Measurements from ENCODE around the gene SERTAD1.

The SERTAD1 gene

DNA sequence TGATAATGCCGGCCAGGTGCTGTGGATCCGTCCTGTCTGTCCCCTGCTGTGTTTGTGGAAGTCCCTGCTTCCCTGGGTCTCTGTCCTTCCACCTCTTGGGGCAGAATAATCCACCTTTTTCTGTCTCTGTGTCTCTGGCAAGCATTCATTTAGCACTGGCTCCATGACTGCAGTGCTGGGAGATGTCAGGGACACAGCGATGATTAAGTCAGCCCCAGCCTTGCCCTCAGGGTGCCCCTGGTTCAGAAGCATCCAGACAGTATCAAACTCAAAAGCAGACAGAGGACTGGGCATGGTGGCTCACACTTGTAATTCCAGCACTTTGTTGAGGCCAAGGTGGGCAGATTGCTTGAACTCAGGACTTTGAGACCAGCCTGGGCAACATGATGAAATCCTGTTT is 37.3 kb downstream of the SERTAD1 start:
- no peak for TF ChIP-seq FOXP2 (optimal IDR thresholded peaks at IDR 0.05; ENCODE audit: borderline replicate concordance, extremely low read depth, extremely low read length, insufficient read depth)

DNA sequence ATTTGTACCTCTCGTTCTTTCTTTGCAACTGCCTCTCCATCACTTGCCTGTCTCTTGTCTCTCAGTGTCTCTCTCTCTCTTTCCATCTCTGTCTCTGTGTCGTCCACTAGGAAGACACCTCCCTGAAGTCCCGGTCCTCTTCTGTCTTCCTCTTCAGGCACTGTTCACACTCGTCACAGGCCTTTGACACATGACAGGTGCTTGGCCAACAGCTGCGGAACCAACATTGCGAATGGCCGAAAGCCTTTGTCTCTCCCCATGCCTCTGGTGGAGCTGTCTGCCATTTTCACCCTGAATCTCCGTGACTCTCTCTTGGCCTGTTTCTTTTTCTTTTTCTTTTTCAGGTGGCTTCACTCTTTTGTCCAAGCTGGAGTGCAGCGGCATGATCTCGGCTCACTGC is 38.6 kb downstream of the SERTAD1 start:
- no peak for TF ChIP-seq POLR2AphosphoS5 (IDR thresholded peaks at IDR 0.05; ENCODE audit: low read depth, low read length)
- no peak for TF ChIP-seq SIN3A (IDR thresholded peaks at IDR 0.05; ENCODE audit: borderline replicate concordance, insufficient read depth, low read length)
- TF ChIP-seq, protein P1, sequence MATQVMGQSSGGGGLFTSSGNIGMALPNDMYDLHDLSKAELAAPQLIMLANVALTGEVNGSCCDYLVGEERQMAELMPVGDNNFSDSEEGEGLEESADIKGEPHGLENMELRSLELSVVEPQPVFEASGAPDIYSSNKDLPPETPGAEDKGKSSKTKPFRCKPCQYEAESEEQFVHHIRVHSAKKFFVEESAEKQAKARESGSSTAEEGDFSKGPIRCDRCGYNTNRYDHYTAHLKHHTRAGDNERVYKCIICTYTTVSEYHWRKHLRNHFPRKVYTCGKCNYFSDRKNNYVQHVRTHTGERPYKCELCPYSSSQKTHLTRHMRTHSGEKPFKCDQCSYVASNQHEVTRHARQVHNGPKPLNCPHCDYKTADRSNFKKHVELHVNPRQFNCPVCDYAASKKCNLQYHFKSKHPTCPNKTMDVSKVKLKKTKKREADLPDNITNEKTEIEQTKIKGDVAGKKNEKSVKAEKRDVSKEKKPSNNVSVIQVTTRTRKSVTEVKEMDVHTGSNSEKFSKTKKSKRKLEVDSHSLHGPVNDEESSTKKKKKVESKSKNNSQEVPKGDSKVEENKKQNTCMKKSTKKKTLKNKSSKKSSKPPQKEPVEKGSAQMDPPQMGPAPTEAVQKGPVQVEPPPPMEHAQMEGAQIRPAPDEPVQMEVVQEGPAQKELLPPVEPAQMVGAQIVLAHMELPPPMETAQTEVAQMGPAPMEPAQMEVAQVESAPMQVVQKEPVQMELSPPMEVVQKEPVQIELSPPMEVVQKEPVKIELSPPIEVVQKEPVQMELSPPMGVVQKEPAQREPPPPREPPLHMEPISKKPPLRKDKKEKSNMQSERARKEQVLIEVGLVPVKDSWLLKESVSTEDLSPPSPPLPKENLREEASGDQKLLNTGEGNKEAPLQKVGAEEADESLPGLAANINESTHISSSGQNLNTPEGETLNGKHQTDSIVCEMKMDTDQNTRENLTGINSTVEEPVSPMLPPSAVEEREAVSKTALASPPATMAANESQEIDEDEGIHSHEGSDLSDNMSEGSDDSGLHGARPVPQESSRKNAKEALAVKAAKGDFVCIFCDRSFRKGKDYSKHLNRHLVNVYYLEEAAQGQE (IDR thresholded peaks at IDR 0.05; ENCODE audit: insufficient read depth in 1 of 2, low read depth in 2 of 2, low read length in 2 of 2): no peak

DNA sequence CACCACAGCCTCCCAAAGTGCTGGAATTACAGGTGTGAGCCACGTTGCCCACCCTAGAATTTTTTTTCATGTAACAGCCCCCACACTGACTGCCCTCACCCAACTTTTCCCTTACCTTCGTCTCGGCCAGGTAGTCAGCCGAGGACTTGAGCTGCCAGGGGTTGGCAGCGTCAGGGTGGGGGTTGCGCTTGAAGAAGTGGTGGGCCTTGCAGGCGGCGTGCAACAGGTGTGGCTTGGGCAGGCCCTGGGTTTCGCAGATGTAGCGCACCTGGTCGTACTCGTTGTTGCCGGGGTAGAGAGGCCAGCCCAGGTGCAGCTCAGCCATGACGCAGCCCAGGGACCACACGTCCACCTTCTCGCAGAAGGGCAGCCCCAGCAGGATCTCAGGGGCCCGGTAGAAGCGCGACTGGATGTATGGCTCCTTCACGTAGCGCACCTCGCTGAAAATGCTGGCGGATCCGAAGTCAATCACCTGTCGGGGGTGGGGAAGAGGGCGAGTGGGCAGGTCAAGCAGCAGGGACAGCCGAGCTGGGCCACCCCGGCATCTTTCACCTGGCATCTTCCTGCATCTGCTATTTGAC is 42.0 kb downstream of the SERTAD1 start:
- TF ChIP-seq, protein P1 (IDR thresholded peaks at IDR 0.05; ENCODE audit: insufficient read depth in 1 of 2, low read depth in 2 of 2, low read length in 2 of 2): no peak
- TF ChIP-seq POLR2AphosphoS5 (IDR thresholded peaks at IDR 0.05; ENCODE audit: low read depth, low read length) (no peak), FOXP2 (optimal IDR thresholded peaks at IDR 0.05; ENCODE audit: borderline replicate concordance, extremely low read depth, extremely low read length, insufficient read depth) (no peak), TAF1 (IDR thresholded peaks at IDR 0.05; ENCODE audit: borderline replicate concordance, insufficient read depth, low read length) (no peak), SIN3A (IDR thresholded peaks at IDR 0.05; ENCODE audit: borderline replicate concordance, insufficient read depth, low read length) (no peak)

DNA sequence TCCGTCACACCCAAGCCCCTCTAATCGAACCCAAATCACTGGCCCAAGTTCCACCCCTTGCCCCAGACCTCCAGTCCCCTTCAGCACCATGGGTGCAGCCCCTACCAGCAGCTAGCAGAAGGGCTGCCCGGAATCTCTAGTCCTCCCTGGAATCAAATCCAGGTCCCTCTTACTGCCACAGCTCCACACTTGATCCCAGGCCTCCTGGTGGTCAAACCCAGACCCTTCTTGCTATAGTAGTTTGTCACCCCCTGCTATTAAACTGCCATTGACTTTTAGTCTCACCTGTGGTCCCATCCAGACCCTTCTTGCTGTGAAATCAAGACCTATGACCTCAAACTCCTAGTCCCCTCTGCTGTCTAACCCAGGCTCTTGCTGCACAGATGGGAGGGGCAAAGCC is 44.5 kb downstream of the SERTAD1 start:
- TF ChIP-seq, protein P1 (IDR thresholded peaks at IDR 0.05; ENCODE audit: insufficient read depth in 1 of 2, low read depth in 2 of 2, low read length in 2 of 2): no peak
- TF ChIP-seq POLR2AphosphoS5 (IDR thresholded peaks at IDR 0.05; ENCODE audit: low read depth, low read length) (no peak), TAF1 (IDR thresholded peaks at IDR 0.05; ENCODE audit: borderline replicate concordance, insufficient read depth, low read length) (no peak), FOXP2 (optimal IDR thresholded peaks at IDR 0.05; ENCODE audit: borderline replicate concordance, extremely low read depth, extremely low read length, insufficient read depth) (no peak), SIN3A (IDR thresholded peaks at IDR 0.05; ENCODE audit: borderline replicate concordance, insufficient read depth, low read length) (no peak)

DNA sequence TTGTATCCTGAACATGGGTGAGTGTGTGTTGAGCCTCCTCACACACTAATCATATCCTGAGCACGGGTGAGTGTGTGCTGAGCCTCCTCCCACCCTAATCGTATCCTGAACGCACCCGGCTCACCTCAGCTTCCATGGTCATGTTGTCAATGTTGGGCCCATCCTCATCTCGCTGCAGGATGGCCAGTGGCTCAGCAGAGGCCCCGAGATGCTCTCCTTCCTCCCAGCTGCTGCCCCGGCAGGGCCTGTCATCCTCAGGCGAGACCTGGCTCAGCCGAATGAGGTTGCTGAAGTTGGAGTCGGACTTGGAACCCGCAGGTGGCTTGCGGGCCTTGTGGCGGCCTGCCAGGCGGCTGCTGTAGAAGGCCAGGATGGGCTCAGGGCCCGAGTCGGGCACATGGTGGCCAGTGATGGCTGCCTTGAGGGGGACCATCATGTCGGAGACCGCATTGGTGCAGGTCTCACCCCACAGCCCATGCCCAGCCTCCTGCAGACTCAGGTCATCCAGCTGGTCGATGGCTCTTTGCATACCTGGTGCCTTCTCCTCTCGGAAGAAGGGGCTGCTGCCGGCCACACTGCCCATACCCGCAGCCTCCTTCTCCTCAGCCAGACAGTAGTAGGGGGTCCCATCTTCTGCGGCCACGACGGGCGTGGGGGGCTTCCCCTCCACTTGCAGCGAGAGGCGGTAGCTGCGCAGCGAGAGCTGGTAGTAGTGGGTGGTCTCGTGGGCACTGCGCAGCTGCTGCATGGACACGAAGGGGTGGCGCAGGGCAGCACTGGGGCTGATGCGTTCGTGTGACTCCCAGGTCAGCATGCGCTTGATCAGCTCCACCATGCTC is 45.4 kb downstream of the SERTAD1 start:
- TF ChIP-seq TAF1 (IDR thresholded peaks at IDR 0.05; ENCODE audit: borderline replicate concordance, insufficient read depth, low read length) (no peak), SIN3A (IDR thresholded peaks at IDR 0.05; ENCODE audit: borderline replicate concordance, insufficient read depth, low read length) (no peak), FOXP2 (optimal IDR thresholded peaks at IDR 0.05; ENCODE audit: borderline replicate concordance, extremely low read depth, extremely low read length, insufficient read depth) (no peak), POLR2AphosphoS5 (IDR thresholded peaks at IDR 0.05; ENCODE audit: low read depth, low read length) (no peak)
- TF ChIP-seq, protein P1 (IDR thresholded peaks at IDR 0.05; ENCODE audit: insufficient read depth in 1 of 2, low read depth in 2 of 2, low read length in 2 of 2): no peak

Data from PFSK-1 (cell line).